HG02678 (cell line): ENCODE data around the gene MYO15A.

Experiments used
- ATAC-seq: cut with Tn5 transposase; IDR thresholded peaks from one replicate; pipeline ENCODE4 v1.9.1; 2021; ENCODE audit warnings: mild to moderate bottlenecking, moderate library complexity; ENCODE audit not compliant: unreplicated experiment

MYO15A gene

DNA sequence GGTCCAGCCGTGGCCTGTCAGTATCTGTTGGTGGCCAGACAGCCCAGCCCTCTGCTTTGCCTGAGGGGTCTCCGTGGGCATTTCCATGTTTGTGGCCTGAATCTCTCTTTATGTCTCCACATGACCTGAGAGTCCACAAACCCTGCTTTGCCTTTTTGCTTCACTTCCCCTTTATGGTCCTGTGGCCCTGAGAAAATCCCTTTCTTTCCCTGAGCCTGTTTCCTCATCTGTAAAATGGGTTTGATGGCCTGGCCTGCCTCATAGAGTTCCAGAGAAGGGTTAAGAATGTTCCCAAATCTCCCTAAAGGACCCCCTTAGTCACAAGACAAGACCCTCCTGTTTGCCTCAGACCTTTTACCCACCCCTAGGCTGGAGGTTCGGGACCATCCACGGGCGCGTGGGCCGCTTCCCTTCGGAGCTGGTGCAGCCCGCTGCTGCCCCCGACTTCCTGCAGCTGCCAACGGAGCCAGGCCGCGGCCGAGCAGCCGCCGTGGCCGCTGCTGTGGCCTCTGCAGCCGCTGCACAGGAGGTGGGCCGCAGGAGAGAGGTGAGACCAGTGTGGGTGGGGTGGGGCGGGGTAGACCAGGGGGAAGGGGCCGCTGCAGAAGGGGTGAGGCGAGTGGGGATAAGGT lies 48.9 kb downstream of the MYO15A start:
- ATAC-seq, result no peak

DNA sequence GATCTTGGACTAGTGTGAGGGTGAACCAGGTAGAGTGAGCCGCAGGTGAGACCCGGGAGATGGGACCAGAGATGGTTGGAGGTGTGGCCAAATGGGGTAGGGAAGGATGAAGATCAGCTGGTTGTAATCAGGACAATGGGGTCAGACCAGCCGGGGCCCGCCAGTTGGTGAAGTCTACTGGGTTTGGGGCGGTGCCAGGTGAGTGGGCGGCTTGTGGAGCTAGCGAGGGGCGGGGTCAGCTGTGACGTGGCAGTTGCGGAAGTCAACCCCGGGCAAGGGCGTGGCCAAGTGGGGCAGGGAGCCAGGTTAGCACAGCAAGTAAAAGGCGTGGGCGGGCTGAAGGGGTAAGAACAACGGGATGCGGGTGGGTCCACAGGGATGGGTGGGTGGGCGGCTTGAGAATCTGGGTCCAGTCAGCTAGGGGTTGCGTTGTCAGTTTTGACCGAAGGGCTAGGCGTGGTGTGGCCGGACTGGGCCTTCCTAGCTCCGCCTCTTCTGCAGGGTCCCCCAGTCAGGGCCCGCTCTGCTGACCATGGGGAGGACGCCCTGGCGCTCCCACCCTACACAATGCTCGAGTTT lies 49.6 kb downstream of the MYO15A start:
- ATAC-seq, result peak; percentile 53

DNA sequence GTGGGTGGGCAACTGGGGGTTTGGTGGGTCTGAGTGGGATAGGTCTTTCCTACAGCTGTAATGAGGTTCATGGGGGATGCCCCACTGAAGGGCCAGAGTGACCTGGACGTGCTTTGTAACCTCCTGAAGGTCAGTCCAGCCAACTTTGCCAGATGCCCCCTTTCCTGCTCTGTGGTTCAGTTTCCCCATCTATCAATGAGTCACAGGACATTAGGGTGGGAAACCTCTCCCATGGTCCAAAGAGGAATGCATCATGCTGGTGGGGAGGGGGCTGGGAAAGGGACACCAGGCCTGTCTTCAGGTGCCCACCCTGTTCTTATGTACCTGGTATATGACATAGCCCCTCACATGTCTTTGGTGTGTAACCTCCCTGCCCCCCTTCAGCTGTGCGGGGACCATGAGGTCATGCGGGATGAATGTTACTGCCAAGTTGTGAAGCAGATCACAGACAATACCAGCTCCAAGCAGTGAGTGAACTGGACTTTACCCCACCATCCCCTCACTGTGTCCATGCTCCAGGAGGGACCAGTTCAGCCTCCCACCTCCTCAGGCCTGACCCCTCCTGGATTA lies 51.1 kb downstream of the MYO15A start:
- no peak for ATAC-seq

DNA sequence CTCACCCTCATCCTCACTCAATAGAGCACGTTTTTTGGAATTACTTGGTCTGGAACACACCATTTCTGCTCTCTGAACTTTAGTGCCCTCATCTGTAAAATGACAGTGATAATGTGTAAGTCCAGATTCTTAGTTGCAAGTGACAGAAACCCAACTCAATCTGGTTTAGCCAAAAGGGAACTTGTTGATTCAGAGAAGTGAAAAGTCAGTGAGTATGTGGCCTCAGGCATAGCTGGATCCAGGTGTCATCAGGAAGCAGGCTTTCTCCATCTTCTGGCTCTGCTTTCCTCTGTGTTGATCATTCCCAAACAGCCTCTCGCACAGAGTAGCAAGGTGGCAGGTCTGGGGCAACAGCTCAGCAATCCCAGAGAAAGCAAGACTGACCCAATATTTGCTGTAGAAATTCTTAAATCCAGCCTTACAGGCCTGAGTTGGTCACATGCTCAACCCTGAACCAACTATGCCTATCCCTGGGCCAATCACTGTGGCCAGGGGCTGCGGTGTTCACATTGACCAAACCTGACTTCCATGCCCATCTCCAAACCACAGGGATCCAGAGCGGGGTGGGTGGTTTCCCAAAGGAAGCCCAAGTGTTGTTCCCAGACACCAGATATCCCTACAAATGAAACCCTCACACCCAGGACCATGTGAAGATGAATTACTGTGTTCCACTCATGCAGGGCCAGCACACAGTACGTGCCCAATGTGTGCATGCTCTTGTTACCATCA lies 51.7 kb downstream of the MYO15A start:
- ATAC-seq, result no peak

DNA sequence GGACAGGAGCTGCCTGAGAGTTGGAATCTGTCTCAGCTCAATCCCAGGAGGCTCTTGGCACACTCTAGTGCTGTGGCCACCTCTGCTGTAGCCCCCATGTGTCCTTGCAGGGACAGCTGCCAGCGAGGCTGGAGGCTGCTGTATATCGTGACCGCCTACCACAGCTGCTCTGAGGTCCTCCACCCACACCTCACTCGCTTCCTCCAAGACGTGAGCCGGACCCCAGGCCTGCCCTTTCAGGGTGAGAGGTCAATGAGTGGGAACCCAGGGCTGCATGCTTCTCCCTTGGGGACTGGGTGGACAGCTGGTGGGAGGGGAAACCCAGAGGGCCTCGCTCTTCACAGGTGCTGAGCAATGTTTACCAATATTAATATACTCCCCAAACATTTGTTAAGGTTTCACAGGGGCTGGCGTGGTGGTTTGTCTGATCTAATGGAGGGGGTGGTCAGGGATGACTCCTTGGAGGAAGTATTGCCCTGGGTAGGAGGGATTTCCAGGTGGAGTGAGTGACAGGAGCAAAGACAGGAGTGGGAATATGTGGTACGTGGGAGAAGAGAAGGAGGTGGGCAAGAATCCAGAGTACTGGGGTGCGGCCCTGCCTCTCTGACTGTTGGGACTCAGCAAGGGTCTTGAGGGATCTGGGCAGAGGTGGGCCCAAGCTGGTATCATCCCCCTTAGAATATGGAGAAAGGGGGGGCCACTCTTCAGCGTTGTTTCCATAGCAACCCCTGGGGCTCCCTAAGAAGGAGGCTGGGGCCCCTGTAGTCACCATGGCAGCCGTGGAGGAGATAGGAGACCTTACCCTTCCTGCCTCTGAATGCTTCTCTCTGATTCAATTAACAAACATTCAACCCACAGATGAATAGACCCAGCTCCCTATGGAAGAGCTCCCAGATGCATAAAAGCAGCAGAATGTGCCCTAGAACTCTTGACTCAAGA lies 52.9 kb downstream of the MYO15A start:
- peak; percentile 65 for ATAC-seq

DNA sequence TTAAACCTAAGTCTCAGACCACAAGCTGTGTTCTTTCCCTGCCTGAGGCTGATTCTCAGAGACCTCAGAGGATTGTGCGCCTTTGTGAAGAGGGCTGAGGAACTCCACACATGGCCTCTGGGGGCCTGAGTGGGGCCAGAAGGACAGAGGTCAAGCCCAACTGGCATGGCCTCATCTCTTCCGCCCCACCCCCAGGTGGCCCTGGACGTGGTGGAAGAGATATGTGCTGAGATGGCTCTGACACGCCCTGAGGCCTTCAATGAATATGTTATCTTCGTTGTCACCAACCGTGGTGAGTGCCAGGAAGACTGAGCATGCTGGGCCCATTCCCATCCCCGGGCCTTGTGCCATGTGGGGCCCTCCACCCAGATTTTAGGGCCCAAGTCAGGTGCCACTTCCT lies 55.0 kb downstream of the MYO15A start:
- no peak for ATAC-seq

DNA sequence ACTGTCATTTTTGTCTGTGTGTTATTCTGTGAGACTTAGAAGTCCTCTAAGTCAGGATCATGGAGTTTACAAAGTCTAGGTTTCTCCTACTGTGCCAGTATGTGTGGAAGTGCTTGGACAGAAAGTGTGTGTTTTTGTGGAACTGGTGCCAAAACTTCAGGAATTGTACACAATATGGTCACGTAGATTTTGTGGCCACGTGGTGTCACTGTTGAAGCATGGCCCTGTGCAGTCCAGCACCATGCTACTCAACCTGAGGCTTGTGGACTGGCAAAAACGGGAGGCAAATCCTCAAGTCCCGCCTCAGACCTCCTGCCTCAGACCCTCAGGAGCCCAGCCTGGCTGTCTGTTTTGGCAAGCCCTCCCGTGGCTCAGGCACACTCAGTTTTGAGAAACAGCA lies 58.3 kb downstream of the MYO15A start:
- no peak for ATAC-seq

- no peak for ATAC-seq
These were observed 58.9 kb downstream of the MYO15A start for GRCh38 chr17:18167421-18167820.

- no peak for ATAC-seq
These were observed 64.1 kb downstream of the MYO15A start for GRCh38 chr17:18172531-18173278.

- no peak for ATAC-seq
These were observed 65.2 kb downstream of the MYO15A start for GRCh38 chr17:18173740-18174139.

GRCh38 chr17:18176176-18176575 lies 67.6 kb downstream of the MYO15A start:
- ATAC-seq, result no peak

DNA sequence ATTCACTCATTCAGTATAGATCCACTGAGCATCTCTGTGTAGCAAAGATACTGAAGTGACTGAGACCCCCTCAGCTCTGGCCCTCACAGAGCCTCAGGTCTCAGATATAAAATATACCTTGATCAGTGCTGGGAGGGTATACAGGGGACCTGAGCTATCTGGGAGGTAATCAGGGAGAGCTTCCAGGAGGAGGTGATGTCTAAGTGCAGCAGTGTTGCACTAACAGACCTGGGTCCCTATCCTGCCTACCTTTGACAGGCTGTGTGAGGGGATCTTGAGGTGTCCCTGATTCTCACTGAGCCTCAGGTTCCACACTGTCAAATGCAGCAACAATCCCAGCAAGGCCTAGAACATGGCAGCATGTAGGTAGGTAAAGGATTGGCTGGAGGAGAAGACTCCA lies 68.6 kb downstream of the MYO15A start:
- no peak for ATAC-seq

- ATAC-seq, result no peak
These were observed 69.2 kb downstream of the MYO15A start for GRCh38 chr17:18177722-18178121.

- ATAC-seq, result no peak
These were observed 70.6 kb downstream of the MYO15A start for GRCh38 chr17:18179196-18179595.

DNA sequence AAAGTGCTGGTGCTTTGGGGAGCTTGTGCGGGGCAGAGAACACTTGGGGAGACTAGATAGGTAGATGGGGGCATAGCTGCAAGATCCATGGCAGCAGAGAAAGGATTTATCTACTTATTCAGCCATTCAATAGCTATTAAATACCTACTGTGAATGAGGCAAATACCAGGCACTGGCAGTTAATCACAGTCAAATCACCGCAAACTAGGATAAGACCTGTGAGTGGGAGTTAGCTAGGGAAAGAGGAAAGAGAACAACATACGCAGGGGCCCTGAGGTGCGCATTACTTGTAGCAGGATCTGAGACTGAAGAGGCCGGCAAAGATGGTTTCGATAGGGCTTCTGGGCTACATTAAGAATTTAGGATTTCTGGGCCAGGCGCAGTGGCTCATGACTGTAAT lies 71.2 kb downstream of the MYO15A start:
- ATAC-seq, result no peak

DNA sequence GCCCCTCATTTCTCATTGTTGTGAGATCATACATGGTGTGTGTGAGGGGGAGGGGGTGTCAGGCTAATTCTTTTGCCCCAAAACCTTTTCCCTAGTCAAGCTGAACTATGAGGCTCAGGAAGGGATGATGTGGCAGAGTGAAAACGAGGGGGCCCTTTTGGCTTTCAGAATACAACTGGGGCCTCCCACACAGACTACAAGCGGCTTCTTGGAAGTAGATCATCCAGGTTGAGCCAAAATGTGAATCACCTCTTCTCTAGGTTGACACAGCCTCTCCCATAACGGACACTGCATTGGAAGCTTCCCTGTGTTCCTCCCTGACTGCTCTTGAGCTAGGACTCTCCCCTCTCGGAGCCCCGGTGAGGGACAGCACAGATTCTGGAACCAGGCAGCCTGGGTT lies 72.8 kb downstream of the MYO15A start:
- ATAC-seq, result no peak

GRCh38 chr17:18182110-18182977 lies 73.8 kb downstream of the MYO15A start:
- no peak for ATAC-seq

- ATAC-seq, result peak; percentile 36
These were observed 74.4 kb downstream of the MYO15A start for GRCh38 chr17:18182978-18183333.
